HEK293T (cell line): ENCODE results near the gene SAMD14.

Source experiments
- BHLHE40 ChIP-seq: fragments of 450-650 bp; IDR thresholded peaks from 2 replicates; pipeline ENCODE4 v1.6.1; 2016; ENCODE audit warnings: mild to moderate bottlenecking, moderate library complexity, borderline replicate concordance
- CTBP1 ChIP-seq: fragments of 450-650 bp; IDR thresholded peaks from 2 replicates; pipeline ENCODE4 v1.6.1; 2016; ENCODE audit warnings: borderline replicate concordance
- FOXA1 ChIP-seq: fragments of 450-650 bp; IDR thresholded peaks from 2 replicates; pipeline ENCODE4 v1.6.1; 2016; ENCODE audit warnings: mild to moderate bottlenecking
- FOXK2 ChIP-seq: fragments of 450-650 bp; IDR thresholded peaks from 2 replicates; pipeline ENCODE4 v1.6.1; 2016; ENCODE audit warnings: mild to moderate bottlenecking
- FOXM1 ChIP-seq: fragments of 450-650 bp; IDR thresholded peaks from 2 replicates; pipeline ENCODE4 v1.6.1; 2017; ENCODE audit warnings: mild to moderate bottlenecking, borderline replicate concordance
- SP1 ChIP-seq: fragments of 450-650 bp; IDR thresholded peaks from 2 replicates; pipeline ENCODE4 v1.6.1; 2017
- SUZ12 ChIP-seq: fragments of 450-650 bp; IDR thresholded peaks from 2 replicates; pipeline ENCODE4 v1.6.1; 2016; ENCODE audit warnings: mild to moderate bottlenecking
- TARDBP ChIP-seq: fragments of 450-650 bp; IDR thresholded peaks from 2 replicates; pipeline ENCODE4 v1.6.1; 2016

DNA sequence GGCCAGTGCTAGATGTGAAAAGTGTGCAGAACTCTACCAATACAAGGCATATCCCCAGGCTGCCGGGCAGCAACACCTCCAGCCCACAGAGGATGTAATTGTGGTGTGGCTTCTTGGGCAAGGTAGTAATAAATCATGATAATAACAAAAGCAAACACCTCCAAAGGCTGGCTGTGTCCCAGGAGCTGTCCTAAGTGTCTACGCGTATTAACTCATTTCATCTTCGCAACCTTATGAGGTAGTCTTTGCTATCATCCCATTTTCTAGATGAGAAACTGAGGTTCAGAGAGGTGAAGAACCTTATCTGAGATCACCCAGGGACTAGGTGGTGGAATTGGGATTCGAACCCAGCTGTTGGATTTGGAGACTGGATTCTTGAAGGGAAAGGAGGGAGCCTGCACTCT lies 29.5 kb downstream of the SAMD14 start:
- TF ChIP-seq FOXK2 (no peak), CTBP1 (no peak), TARDBP (no peak), FOXA1 (no peak), SP1 (no peak), SUZ12 (no peak), FOXM1 (no peak), BHLHE40 (no peak)
